RWPE1 (cell line): ENCODE measurements around the gene PAEP.

Experiments used
- CTCF ChIA-PET: fragments of 350-600 bp; sonication (Branson Sonifier 250); formaldehyde crosslinking; extraction: SDS; loops from one replicate; lab custom pipeline; 2021; lab: Yijun Ruan, JAX
- POLR2A ChIA-PET: fragments of 400-600 bp; formaldehyde crosslinking; extraction: SDS; loops from one replicate; lab custom pipeline; 2020; ENCODE audit warnings: antibody characterized with exemption; ENCODE audit not compliant: low non-redundant PET; lab: Yijun Ruan, JAX
- DNase-seq: peaks from one replicate; pipeline ENCODE4 v3.0.0; 2012; ENCODE audit warnings: low spot score
- H3K27ac ChIP-seq: fragments of 450-650 bp; 2 replicates; pipeline ENCODE4 v1.5.1; 2017
- CTCF ChIP-seq: fragments of 450-650 bp; conservative IDR thresholded peaks from 2 replicates; pipeline ENCODE4 v1.5.1; 2017; ENCODE audit warnings: low read depth, mild to moderate bottlenecking

Gene PAEP

GRCh38 chr9:135611142-135611874 is 49.8 kb downstream of the PAEP start:
- H3K27ac ChIP-seq = no peak overlapping the region
- TF ChIP-seq CTCF = no peak
- DNase-seq = no peak
- ChIA-PET CTCF (no interaction called here), POLR2A (no interaction called here)

- no peak overlapping the region for H3K27ac ChIP-seq
- CTCF ChIA-PET = interaction anchor here (0.5 kb wide), 1 partner anchor 9 kb away, joined by 4 read pairs; no protein-coding TSS in a partner anchor
- POLR2A ChIA-PET = no interaction called here
- no peak for DNase-seq
- TF ChIP-seq CTCF = no peak
Observed at GRCh38 chr9:135611875-135612209, 50.3 kb downstream of the PAEP start.

- H3K27ac ChIP-seq = no peak overlapping the region
- no peak for DNase-seq
- ChIA-PET POLR2A (interaction anchor here (0.6 kb wide), 1 partner anchor 11 kb away, joined by 3 read pairs; no protein-coding TSS in a partner anchor), CTCF (interaction anchor here (0.5 to 1.7 kb wide), 5 partner anchors 9 to 98 kb away, joined by 3 to 6 read pairs (median 3); no protein-coding TSS in a partner anchor)
- no peak for TF ChIP-seq CTCF
Observed at GRCh38 chr9:135612437-135612836, 50.9 kb downstream of the PAEP start.

GRCh38 chr9:135612981-135613910 is 51.7 kb downstream of the PAEP start:
- no peak for DNase-seq
- ChIA-PET CTCF (interaction anchor here (0.5 to 1.7 kb wide), 4 partner anchors 10 to 144 kb away, joined by 3 to 6 read pairs (median 4); no protein-coding TSS in a partner anchor), POLR2A (interaction anchor here (0.6 kb wide), 1 partner anchor 12 kb away, joined by 3 read pairs; no protein-coding TSS in a partner anchor)
- no peak for TF ChIP-seq CTCF
- no peak overlapping the region for H3K27ac ChIP-seq

GRCh38 chr9:135613946-135614805 is 52.6 kb downstream of the PAEP start:
- ChIA-PET CTCF (interaction anchor here (0.5 to 1.7 kb wide), 5 partner anchors 11 to 582 kb away, joined by 3 to 6 read pairs (median 4); no protein-coding TSS in a partner anchor), POLR2A (no interaction called here)
- TF ChIP-seq CTCF = no peak
- DNase-seq = no peak
- no peak overlapping the region for H3K27ac ChIP-seq
